HG02840 (cell line): ENCODE measurements around the gene SPRED1.

Experiments used
- ATAC-seq: cut with Tn5 transposase; IDR thresholded peaks from one replicate; pipeline ENCODE4 v1.9.1; 2021; ENCODE audit warnings: mild to moderate bottlenecking, moderate library complexity, moderate number of reproducible peaks; ENCODE audit not compliant: unreplicated experiment, low FRiP score

SPRED1 gene

GRCh38 chr15:38252481-38253350 lies at the start of gene SPRED1:
SPRED1 (plus strand) TSS chr15:38252836; CDS start chr15:38253186, 350 bp downstream.
- ATAC-seq, result no peak

- no peak for ATAC-seq
Measured at GRCh38 chr15:38205526-38206272, 46.9 kb upstream of the SPRED1 start.

DNA sequence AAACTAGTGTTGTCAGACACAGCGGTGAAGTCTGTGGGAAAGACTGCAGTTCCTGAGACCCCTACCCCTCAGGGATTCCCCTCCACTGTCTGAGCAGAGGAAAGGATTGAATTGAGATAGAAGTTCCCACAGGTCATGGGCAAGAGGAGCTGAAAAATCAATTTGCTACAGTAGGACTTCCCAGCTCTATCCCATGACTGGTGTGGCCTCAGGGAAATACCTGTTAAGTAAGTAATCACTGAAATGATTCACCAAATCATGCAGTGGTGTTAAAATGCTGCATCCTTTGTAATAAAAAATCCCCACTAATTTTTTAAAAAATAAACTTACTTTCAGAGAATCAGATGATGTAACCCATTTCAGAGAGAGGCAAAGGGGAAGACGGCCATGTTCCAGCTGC lies 45.0 kb upstream of the SPRED1 start:
- ATAC-seq, result no peak

GRCh38 chr15:38208206-38208605 lies 44.4 kb upstream of the SPRED1 start:
- ATAC-seq, result no peak

DNA sequence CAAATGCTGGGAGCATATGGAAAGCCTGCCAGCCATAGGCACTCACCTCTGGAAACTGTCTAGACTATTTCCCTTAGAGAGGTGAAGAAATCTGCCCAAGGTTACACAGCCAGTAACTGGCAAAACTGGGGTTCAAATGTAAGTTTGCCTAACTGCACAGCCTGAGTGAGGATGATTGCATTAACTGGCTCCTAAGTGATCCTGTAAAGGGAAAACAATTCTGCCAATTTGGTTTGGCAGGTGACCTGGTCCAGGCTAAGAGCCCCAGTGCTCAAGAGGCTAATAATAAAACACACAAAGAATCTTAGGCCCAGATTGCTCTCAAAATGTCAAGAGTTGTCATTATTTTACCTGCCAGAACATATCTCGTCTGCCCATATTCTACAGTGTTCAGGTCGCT lies 43.9 kb upstream of the SPRED1 start:
- ATAC-seq, result no peak

- no peak for ATAC-seq
Measured at GRCh38 chr15:38211249-38211648, 41.4 kb upstream of the SPRED1 start.

GRCh38 chr15:38211811-38212210 lies 40.8 kb upstream of the SPRED1 start:
- no peak for ATAC-seq

DNA sequence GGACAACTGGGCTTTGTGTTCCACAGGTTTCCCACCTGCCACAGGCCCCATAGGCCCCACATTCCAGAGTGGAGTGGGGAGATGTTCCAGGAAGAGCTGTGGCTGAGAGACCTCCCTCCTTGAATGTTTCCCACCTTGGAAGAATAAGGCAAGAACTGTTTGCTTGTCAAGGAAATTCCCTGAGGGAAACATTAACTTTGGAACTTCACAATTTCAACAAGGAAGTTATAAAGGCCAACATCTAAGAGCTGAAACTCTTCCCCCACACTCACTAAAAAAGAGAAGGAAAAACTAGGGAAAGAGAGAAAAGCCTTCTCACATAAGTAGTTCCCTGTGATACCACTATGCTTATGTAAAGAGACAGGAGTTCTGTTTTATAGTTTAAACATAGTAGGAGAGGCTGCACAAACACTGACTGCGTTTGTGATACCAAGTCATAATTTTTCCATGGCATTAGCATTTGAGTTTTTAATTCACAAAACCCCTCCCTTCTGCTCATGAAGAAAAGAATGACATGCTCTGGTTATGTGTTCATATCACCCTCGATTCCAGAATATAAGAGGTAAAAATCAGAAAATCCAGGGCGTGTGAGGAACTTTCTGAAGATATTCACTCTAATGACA lies 39.8 kb upstream of the SPRED1 start:
- ATAC-seq, result no peak

- ATAC-seq, result no peak
Measured at GRCh38 chr15:38213356-38213755, 39.3 kb upstream of the SPRED1 start.

DNA sequence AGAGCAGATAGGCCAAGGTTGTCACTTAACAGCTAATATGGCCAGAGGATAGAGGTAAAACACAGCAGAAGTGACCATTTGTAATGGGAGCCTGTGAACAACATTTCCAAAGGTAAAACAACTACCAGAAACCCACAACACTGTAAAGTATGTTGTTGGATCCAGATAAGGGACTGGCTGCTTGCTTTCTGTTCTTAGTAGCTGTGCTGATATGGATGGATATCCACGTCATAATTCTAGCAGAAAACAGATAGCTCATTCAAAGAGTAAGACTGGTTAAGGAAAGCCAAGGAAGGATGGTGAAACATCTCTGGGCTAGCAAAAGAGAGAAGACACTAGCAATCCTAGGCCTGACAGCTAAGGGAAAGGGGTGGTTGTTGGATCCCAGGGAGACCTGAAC lies 36.9 kb upstream of the SPRED1 start:
- ATAC-seq, result no peak

DNA sequence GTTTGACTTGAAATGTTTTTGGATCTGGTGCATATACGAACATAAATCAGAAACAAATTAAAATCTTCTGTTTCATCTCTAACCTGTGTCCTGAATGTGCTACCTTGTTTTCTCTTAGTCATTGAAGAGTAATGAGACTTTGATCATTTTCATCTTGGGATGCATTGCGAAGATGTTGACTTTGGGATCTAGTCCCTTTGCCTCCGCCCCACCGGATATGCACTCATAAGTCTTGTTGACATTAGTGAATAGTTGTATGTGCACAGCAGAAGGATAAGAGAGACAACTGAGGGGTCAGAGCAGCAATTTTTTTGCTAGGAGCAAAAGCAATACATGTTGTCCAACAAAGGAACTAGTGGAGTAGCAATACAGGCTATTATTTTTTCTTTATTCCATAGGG lies 35.9 kb upstream of the SPRED1 start:
- ATAC-seq, result no peak

GRCh38 chr15:38217191-38217595 lies 35.4 kb upstream of the SPRED1 start:
- ATAC-seq, result no peak

DNA sequence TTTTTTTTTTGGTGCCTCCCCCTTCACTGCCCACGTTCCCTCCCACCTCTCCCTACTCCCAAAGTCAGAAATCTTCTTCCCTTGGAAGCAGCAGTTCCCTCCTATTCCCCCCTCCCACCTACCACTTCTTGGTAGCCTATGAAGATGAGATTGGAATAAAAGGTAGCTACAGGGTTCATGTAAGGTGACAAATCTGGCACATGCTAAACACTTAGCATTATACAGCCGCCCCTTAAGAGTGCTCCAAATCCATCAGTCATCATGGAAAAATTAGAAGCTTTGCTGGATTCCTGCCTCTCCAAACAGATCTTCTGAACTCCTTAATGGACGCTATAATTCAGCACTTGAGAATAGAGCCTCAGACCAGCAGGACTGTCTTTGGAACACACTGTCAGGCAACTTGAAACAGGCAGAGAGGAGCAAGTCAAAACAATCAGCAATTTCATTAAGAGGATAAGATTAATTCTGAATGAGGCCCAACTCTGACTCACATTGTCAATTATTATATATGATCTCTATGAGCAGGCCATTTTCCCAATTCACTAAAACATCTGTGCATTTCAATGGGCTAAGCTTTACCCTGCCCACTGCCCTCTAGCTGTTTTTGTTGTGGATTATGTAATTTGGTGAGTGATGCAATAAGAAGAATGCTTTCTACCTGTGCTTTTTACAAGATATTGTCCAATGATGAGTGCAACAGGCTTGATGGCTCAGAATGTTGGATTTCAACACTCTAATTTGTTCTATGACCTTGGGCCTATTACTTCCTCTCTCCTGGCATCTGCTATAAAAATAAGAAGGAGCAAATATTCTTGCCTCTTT lies 34.6 kb upstream of the SPRED1 start:
- no peak for ATAC-seq

GRCh38 chr15:38220606-38221273 lies 31.9 kb upstream of the SPRED1 start:
- no peak for ATAC-seq

GRCh38 chr15:38224486-38224885 lies 28.1 kb upstream of the SPRED1 start:
- ATAC-seq, result no peak

DNA sequence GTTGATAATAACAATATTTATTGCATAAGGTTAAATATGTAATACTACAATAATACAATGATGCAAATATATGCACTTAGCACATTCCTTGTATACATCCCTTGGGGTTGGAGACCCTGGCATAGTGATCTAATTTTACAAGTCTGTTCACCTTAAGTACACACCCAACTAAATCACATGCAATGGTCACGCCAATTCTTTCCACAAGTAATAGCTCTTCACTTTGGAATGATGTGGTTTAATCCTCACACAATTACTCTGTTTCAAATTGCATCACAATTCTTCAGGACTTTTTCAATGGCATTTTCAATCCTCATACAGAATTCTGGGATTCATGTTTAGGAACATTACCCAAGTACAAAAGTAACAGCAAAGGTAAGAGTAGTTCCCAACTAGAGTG lies 27.3 kb upstream of the SPRED1 start:
- ATAC-seq, result no peak

DNA sequence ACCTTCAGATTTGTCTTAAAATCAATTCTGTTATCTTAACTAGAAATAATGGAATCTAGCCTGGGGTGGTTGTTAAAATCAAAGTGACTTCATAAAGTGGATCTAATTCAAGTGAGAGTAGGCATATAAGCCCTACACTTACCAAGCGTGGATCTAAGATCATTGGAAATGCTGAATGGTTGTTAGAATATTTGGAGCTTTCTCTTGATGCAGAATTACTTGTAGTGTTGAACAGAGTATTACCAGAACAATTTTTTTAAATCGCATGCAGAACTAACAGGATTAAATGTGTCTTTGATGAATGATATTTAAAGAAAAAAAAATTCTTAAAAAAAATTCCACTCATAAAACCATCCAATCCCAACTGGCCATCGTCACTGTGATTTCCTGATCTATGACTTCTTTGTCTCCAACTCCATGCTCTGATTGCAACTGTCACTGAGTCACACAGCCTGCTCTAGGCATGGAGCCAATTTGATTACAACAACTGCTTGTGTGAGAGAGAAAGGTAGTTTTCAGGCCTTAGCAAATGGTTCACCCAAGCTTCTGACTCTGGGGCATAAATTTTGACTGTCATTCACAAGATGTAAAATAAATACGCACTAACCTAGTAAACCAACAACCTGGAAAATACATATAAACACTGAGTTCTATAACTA lies 25.9 kb upstream of the SPRED1 start:
- ATAC-seq, result no peak

DNA sequence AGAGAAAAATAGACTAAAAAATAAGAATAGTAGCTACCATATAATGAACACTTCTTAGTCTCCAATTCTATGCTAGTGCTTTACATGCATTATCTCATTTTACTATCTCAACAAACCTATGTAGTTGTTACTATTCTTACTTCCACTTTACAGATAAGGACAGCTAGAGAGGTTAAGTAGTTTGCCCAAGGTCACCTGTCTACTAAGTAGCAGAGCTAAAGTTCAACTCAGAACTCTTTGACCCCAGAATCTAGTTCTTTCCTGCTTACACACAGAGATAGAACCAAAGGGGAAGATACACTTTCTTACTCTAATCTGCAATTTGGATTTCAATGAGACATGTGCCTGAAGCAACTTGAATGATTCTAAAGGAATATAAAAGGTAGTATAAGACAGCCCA lies 24.7 kb upstream of the SPRED1 start:
- no peak for ATAC-seq

- no peak for ATAC-seq
Measured at GRCh38 chr15:38228618-38229017, 24.0 kb upstream of the SPRED1 start.
